H1 (cell line): ENCODE data around the gene DNAI2. TPM values are rescaled to one million over a fixed set of nuclear protein-coding genes. Genes with fewer than 3 reads are reported as not detected.

Source experiments
- CEBPB ChIP-seq: IDR thresholded peaks from 2 replicates; pipeline ENCODE4 v1.6.1; 2012; ENCODE audit warnings: low read depth, low read length
- polyA plus RNA-seq, 7 experiments: library from polyadenylated mRNA; depleted of rRNA in 3 of 7; stranded (reverse) in 5 of 7; unstranded in 2 of 7; fragments of >200 nt in 5 of 7; fragments of 200-250 nt in 2 of 7; gene quantifications; 1 replicate in 5 of 7; 2 replicates in 1 of 7; 4 replicates in 1 of 7; pipeline versions ENCODE4 v1.2.1 to v1.2.3, GENCODE V29; 2011 to 2013; ENCODE audit warnings: missing spikeins in 2 of 7, mixed read lengths in 2 of 7
- total RNA-seq: library from RNA; stranded (reverse); fragmentation: NEBNext Ultra II Directional; extraction: Animal tissue kit (Norgen Biotek cat#: 25700); gene quantifications from 2 replicates; pipeline ENCODE4 v1.2.1, GENCODE V29; 2021
- TF ChIP-seq, protein P1 (sequence below): fragments of 300-600 bp; sonication (generic); IDR thresholded peaks from 2 replicates; pipeline ENCODE4 v1.7.1; 2012; ENCODE audit warnings: low read length, moderate library complexity, mild to moderate bottlenecking, inconsistent platforms; ENCODE audit not compliant: insufficient replicate concordance

Gene DNAI2
- total and polyA plus RNA-seq, 2 of the 8 experiments (the other 6 are each of a cell fraction or from before 2014, with no cell fraction given), result 0.08 to 0.15 TPM

DNA sequence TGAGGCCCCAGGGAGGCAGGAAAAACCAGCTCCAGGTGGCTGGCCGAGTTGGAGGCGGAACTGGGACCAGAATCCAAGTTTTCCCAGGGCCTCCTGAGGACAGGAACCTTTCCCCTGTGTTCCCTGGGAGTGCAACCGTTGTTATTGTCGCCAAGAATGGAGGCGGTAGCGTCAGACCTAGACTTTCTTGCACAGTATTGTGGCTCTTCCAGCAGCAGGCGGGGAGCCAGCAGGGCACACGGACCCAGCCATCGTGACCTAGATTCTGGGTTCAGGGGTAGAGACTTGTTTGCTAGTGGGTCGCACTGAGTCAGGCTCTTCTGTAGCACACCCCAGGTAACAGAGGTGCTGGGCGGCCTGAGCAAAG is 51.3 kb downstream of the DNAI2 start (continued):
- TF ChIP-seq, protein P1, sequence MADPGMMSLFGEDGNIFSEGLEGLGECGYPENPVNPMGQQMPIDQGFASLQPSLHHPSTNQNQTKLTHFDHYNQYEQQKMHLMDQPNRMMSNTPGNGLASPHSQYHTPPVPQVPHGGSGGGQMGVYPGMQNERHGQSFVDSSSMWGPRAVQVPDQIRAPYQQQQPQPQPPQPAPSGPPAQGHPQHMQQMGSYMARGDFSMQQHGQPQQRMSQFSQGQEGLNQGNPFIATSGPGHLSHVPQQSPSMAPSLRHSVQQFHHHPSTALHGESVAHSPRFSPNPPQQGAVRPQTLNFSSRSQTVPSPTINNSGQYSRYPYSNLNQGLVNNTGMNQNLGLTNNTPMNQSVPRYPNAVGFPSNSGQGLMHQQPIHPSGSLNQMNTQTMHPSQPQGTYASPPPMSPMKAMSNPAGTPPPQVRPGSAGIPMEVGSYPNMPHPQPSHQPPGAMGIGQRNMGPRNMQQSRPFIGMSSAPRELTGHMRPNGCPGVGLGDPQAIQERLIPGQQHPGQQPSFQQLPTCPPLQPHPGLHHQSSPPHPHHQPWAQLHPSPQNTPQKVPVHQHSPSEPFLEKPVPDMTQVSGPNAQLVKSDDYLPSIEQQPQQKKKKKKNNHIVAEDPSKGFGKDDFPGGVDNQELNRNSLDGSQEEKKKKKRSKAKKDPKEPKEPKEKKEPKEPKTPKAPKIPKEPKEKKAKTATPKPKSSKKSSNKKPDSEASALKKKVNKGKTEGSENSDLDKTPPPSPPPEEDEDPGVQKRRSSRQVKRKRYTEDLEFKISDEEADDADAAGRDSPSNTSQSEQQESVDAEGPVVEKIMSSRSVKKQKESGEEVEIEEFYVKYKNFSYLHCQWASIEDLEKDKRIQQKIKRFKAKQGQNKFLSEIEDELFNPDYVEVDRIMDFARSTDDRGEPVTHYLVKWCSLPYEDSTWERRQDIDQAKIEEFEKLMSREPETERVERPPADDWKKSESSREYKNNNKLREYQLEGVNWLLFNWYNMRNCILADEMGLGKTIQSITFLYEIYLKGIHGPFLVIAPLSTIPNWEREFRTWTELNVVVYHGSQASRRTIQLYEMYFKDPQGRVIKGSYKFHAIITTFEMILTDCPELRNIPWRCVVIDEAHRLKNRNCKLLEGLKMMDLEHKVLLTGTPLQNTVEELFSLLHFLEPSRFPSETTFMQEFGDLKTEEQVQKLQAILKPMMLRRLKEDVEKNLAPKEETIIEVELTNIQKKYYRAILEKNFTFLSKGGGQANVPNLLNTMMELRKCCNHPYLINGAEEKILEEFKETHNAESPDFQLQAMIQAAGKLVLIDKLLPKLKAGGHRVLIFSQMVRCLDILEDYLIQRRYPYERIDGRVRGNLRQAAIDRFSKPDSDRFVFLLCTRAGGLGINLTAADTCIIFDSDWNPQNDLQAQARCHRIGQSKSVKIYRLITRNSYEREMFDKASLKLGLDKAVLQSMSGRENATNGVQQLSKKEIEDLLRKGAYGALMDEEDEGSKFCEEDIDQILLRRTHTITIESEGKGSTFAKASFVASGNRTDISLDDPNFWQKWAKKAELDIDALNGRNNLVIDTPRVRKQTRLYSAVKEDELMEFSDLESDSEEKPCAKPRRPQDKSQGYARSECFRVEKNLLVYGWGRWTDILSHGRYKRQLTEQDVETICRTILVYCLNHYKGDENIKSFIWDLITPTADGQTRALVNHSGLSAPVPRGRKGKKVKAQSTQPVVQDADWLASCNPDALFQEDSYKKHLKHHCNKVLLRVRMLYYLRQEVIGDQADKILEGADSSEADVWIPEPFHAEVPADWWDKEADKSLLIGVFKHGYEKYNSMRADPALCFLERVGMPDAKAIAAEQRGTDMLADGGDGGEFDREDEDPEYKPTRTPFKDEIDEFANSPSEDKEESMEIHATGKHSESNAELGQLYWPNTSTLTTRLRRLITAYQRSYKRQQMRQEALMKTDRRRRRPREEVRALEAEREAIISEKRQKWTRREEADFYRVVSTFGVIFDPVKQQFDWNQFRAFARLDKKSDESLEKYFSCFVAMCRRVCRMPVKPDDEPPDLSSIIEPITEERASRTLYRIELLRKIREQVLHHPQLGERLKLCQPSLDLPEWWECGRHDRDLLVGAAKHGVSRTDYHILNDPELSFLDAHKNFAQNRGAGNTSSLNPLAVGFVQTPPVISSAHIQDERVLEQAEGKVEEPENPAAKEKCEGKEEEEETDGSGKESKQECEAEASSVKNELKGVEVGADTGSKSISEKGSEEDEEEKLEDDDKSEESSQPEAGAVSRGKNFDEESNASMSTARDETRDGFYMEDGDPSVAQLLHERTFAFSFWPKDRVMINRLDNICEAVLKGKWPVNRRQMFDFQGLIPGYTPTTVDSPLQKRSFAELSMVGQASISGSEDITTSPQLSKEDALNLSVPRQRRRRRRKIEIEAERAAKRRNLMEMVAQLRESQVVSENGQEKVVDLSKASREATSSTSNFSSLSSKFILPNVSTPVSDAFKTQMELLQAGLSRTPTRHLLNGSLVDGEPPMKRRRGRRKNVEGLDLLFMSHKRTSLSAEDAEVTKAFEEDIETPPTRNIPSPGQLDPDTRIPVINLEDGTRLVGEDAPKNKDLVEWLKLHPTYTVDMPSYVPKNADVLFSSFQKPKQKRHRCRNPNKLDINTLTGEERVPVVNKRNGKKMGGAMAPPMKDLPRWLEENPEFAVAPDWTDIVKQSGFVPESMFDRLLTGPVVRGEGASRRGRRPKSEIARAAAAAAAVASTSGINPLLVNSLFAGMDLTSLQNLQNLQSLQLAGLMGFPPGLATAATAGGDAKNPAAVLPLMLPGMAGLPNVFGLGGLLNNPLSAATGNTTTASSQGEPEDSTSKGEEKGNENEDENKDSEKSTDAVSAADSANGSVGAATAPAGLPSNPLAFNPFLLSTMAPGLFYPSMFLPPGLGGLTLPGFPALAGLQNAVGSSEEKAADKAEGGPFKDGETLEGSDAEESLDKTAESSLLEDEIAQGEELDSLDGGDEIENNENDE, result no peak
- no peak for TF ChIP-seq CEBPB
